Head of caudate nucleus (tissue), 42 donors: ENCODE results near the gene NQO2.
"Not testable (repeated sequence)": the region's sequence is repeated elsewhere in the genome, so short reads cannot be mapped to it uniquely, and the experiment has no call there.

Source experiments
- DNase-seq, 42 donors: peaks; one replicate each; pipeline versions ENCODE4 v3.0.0 to v3.0.0-alpha.2; 2020 to 2021; ENCODE audit warnings: mixed read lengths in 7 of 42
- intact Hi-C: fragments of 100-400 bp; cut with DNase I; formaldehyde crosslinking; loops from one replicate; pipeline ENCODE4 v1.15.0; 2022

The NQO2 gene

GRCh38 chr6:3005874-3006273 is 6.2 kb downstream of the NQO2 start:
- intact Hi-C loops, result no loop called here
- DNase-seq, result peak in 3 of 42 donors; percentile 5 to 26 (median 9)

DNA sequence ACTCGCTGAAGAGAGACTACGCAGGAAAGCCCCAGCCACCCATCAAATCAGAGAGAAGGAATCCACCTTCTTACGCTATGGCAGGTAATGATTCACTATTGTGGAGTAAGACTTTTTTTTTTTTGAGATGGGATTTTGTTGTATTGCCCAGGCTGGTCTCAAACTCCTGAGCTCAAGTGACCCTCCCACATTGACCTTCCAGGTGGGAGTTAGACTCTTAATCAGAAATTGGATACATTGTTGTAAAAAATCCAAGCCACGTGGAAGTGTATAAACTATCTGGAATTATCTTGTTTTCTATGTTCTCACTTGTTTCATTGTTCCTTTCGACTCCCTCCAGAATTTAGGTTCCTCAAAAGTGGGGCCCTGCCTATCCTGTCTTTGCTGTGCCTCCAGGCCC is 6.8 kb downstream of the NQO2 start:
- intact Hi-C loops, result no loop called here

GRCh38 chr6:3007571-3007970 is 7.9 kb downstream of the NQO2 start:
- intact Hi-C loops, result no loop called here
- peak in 3 of 42 donors; percentile 1 to 16 (median 10) for DNase-seq

More for the DNA sequence above, 6.8 kb downstream of the NQO2 start:
- DNase-seq, result peak in 2 of 42 donors; percentile 0 to 2

- intact Hi-C loops, result not testable (repeated sequence)
Measured at GRCh38 chr6:3008712-3009265, 9.1 kb downstream of the NQO2 start.

GRCh38 chr6:3009930-3010329 is 10.2 kb downstream of the NQO2 start:
- DNase-seq, result peak in 1 of 42 donors; percentile 28
- intact Hi-C loops, result no loop called here

More at GRCh38 chr6:3008712-3009265, 9.1 kb downstream of the NQO2 start:
- peak in 2 of 42 donors; percentile 2 to 16 for DNase-seq

DNA sequence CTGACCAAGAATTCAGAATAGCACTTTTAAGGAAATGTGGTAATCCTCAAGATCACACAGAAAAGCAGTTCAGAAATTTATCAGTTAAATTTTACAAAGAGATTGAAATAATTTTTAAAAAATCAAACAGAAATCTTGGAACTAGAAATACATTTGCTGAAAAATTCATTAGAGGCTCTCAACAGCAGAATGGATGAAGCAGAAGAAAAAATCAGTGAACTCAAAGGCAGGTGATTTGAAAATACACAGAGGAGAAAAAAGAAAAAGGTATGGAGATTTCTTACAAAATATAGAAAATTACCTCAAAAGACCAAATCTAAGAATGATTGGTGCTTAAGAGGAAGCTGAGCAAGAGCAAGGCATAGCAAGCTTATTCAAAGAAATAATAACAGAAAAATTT is 11.5 kb downstream of the NQO2 start:
- DNase-seq, result no peak
- intact Hi-C loops, result no loop called here

GRCh38 chr6:3011592-3011991 is 11.9 kb downstream of the NQO2 start:
- DNase-seq, result no peak
- intact Hi-C loops, result no loop called here

- intact Hi-C loops, result no loop called here
Measured at GRCh38 chr6:3013486-3013885, 13.8 kb downstream of the NQO2 start.

GRCh38 chr6:3013901-3014674 is 14.4 kb downstream of the NQO2 start:
- intact Hi-C loops, result no loop called here
- DNase-seq, result peak in 1 of 42 donors; percentile 22

More at GRCh38 chr6:3013486-3013885, 13.8 kb downstream of the NQO2 start:
- DNase-seq, result peak in 6 of 42 donors; percentile 28 to 55 (median 46)

DNA sequence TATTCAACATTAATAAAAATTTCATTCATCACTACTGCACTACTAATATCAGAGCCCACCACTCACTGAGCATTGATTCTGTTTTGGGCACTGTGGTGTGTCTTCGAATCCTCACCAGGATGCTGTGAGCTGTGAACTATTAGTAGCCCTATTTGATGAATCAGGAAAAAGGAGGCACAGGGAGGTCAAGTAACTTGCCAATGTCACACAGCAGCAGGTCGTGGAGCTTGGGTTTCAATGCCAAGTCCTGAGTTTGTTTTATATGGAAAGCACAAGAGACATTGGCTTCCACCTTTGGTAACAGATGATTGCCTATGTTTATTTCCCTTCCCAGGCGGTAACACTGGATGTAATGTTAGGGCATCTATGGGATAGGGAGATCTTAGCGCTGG is 15.0 kb downstream of the NQO2 start:
- intact Hi-C loops, result no loop called here
- no peak for DNase-seq

GRCh38 chr6:3015144-3015543 is 15.4 kb downstream of the NQO2 start:
- DNase-seq, result peak in 2 of 42 donors; percentile 7 to 28
- intact Hi-C loops, result no loop called here

- no peak for DNase-seq
- intact Hi-C loops, result no loop called here
Measured at GRCh38 chr6:3016473-3017280, 17.0 kb downstream of the NQO2 start.

GRCh38 chr6:3017304-3017703 is 17.6 kb downstream of the NQO2 start:
- intact Hi-C loops, result no loop called here
- peak in 1 of 42 donors; percentile 16 for DNase-seq

GRCh38 chr6:3019065-3019464 is 19.4 kb downstream of the NQO2 start:
- intact Hi-C loops, result no loop called here
- no peak for DNase-seq

- no peak for DNase-seq
- intact Hi-C loops, result no loop called here
Measured at GRCh38 chr6:3019749-3020320, 20.1 kb downstream of the NQO2 start.

- DNase-seq, result peak in 1 of 42 donors; percentile 18
- intact Hi-C loops, result not testable (repeated sequence)
Measured at GRCh38 chr6:3020976-3021598, 21.4 kb downstream of the NQO2 start.

DNA sequence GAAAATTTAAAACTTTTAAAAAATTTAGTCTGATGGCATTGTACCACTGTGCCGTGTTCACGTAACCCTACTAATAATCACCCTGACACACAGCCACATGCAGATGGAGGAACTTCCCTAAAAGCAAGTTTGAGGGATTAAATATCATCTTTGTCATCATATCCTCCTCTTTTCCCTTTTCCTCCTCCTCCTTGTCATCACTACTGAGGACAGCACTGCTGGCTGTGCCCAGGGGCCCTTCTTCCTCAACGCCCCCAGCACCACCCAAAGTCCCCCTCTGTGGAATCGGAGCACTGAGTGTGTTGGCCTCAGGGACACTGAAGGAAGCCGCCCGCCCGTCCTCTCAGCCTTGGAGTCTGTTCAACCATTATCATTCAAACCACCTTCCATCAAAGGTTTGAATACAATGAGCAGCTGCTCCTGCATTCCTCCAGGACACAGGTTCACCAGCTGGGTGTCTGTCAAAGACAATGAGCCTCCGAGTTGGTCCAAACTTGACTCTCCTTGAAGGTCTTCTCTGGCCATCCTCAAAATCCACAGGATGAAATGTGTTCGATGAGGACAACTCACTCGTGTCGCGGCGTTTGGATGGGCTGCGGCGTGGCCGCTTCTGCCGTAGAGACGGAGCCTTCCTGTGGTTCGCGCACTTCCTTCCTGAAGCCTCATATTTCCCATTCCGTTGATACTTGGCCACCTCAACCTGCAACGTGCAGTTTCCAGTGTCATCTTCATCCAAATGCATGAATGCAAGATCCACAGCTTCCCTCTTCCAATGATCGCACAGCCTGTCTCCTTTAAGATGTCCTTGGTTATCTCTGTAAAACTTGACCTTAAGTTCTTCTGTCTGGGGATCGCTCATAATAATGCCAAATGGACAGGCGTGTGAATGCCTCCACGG is 23.3 kb downstream of the NQO2 start:
- peak in 5 of 42 donors; percentile 16 to 45 (median 23) for DNase-seq
- intact Hi-C loops, result no loop called here
